Measurements from ENCODE around the gene MPV17.
"Not testable (repeated sequence)": the region's sequence is repeated elsewhere in the genome, so short reads cannot be mapped to it uniquely, and the experiment has no call there.

Gene MPV17

GRCh38 chr2:27300606-27301005, 22.3 kb downstream of the MPV17 start:
- not testable (repeated sequence) for DNase-seq

- DNase-seq = no peak
Measured at GRCh38 chr2:27298391-27299080, 24.4 kb downstream of the MPV17 start.

GRCh38 chr2:27297195-27297594, 25.7 kb downstream of the MPV17 start:
- DNase-seq = no peak

DNA sequence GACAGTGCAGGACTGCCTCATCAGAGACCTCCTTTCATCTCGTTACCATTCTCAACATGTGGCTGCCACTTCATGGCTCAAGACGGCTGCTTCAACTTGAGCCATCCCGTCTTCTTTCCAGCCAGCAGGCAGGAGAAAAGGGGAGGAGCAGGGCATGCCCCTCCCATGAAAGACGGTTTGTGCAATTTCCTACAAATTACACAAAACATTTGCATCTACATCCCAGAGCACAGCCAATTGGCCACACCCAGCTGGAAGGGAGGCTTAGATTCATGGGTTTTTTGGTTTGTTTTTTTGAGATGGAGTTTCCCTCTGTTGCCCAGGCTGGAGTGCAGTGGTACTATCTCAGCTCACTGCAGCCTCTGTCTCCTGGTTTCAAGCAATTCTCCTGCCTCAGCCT, 26.4 kb downstream of the MPV17 start:
- no peak for DNase-seq

DNA sequence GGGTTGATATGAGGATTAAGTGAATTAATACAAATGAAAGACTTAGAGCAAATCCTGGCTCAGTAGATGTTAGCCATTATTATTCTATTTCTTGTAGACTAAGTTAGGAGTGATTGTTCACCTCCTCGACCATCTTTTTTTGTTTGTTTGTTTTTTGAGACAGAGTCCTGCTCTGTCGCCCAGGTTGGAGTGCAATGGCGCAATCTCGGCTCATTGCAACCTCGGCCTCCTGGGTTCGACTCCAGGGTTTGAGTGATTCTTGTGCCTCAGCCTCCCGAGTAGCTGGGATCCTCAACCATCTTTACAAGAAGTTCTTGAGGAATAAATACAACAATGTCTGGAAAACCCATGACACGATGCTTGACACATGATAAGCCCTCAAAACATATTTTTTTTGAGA, 28.0 kb downstream of the MPV17 start:
- DNase-seq = no peak

DNA sequence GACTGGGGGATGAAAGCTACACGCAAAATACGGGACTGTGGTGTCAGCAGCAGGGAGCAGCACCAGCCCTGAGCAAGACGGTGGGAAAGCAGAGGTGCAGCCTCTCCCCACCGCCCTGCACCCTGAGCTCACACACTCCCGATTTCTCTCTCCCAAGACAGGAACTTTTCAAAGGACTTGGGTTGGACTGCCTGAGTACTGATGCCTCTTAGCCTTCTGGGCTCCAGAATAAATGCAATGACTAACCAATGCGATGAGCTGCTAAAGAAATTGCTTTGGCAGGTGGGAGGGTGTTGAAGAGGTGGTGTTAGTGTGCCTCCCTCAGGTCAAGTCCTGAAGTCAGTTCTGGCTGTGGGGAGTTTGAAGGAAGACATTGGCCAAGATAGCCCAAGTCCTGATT, 31.0 kb downstream of the MPV17 start:
- no peak for DNase-seq

GRCh38 chr2:27290549-27290948, 32.3 kb downstream of the MPV17 start:
- no peak for DNase-seq

GRCh38 chr2:27288610-27289009, 34.3 kb downstream of the MPV17 start:
- DNase-seq = no peak

DNA sequence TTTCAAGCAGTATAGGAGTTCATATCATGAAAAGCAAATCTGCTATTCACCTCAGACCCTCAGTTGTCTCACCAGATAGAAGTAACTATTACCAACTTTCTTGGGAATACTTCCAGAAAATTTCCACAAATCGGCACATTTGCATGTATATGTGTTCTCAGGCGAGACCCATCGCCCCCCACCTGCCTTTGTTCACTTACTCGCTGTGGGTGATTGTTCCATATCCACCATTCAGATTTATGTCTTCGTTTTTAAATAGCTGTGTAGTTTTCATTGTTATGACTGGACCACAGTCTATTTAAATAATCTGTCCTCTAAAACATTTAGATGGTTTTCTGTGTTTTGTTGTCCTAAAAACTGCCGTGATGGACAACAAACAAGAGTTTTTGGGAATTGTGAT, 37.4 kb downstream of the MPV17 start:
- DNase-seq = no peak

- peak in 8 of 58 donors; percentile 9 to 69 (median 24) for DNase-seq
Measured at GRCh38 chr2:27284996-27285395, 37.9 kb downstream of the MPV17 start.

DNA sequence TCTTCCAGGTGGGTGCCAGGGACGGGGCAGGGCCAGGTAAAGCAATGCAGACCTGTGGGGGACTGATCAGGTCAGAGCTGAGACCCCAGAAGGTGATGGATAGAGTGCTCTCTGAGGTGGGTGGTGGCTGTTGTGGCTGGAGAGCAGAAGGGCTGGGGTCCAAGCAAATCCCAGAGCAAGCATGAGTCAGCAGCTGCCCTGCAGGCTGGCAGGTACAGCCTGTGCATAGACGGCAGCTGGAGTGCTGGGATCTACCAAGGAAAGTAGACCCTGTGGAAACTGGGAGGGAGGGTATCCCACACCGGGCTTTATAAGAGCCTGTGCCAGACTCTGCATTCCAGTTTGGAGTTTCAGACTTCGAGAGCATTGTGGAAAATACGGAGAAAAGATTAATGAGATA, 40.0 kb downstream of the MPV17 start:
- DNase-seq = no peak

GRCh38 chr2:27281855-27282559, 40.9 kb downstream of the MPV17 start, which contains the start of gene TRIM54:
TRIM54 (plus strand) TSS chr2:27282429; CDS start chr2:27282732, 303 bp downstream.
- no peak for DNase-seq

DNA sequence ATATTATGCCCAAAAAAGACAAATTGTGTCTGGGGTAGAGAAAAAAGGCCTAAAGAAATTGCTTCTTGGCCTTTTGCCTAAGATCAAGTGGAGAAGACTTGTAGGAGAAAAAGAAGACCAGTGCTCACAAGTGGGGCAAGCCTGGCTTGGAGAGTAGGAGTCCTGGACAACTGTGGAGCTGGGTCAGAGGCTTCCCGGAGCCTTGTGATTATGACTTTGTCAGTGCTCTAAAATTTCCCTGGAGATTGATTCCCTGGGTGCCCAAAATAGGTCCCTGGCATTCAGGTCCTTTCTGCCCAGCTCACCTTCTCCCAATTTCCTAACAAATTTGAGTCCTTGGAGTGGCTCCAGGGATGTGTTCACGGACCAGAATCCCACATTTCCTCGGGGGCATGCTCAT, 41.5 kb downstream of the MPV17 start:
- DNase-seq = no peak

GRCh38 chr2:27280826-27281225, 42.1 kb downstream of the MPV17 start:
- DNase-seq = no peak

GRCh38 chr2:27278010-27278409, 44.9 kb downstream of the MPV17 start:
- DNase-seq = no peak

DNA sequence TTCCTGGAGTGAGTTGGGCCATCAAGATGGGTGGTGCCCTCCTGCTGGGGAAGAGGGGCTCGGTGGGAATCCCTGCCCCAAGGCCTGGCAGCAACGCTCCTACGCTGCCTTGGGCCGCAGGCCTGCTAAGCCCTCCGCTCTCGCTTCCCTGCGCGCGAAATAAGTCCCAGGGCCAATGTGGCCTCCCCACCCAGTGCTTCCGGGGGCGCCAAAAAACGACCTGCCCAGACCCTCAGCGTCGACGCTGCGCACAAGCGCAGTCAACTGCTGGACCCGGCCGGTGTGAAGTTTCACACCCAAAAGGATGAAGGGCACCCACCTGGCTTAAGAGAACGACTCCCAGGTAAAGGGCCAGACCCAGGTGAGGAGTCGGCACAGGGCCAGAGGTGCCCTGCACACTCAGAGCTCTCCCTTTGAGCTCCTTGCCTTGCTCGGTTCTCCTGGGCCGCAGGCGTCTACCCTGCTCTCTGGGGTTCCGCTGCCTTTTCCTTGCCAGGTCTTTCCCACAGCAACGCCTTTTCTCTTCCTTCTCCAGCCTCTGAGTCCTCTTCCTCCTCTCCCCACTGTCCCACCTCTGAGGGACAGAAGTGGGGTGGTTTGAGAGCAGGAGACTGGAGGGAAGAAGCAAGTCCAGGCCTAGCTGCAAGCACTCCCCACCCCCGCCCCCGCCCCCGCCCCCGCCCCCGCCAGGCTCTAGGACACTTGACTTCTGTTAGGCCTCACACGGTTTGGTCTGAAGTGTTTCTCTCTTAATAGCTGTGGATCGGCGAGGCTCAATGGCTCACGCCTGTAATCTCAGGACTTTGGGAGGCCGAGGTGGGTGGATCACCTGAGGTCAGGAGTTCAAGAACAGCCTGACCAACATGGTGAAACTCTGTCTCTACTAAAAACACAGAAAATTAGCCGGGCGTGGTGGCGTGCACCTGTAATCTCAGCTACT, 47.4 kb downstream of the MPV17 start, which contains the start of gene DNAJC5G:
Gene DNAJC5G (plus strand): TSS at position 223 of the 940 bp plus-strand sequence. CDS start 1,296 bp downstream, outside the sequence.
- no peak for DNase-seq

GRCh38 chr2:27272537-27273522, 50.1 kb downstream of the MPV17 start:
- not testable (repeated sequence) for DNase-seq

- DNase-seq = no peak
Measured at GRCh38 chr2:27271631-27272340, 51.1 kb downstream of the MPV17 start.

GRCh38 chr2:27270670-27271069, 52.2 kb downstream of the MPV17 start:
- DNase-seq = no peak

GRCh38 chr2:27270131-27270530, 52.8 kb downstream of the MPV17 start:
- DNase-seq = no peak
